ENCODE measurements around the gene WDR41.
"Not testable (repeated sequence)": the region's sequence is repeated elsewhere in the genome, so short reads cannot be mapped to it uniquely, and the experiment has no call there.

Gene WDR41

GRCh38 chr5:77491783-77492652, at the start of gene WDR41:
Gene WDR41 (minus strand): TSS chr5:77492316. CDS start chr5:77492220, 96 bp downstream.
- peak; percentile 81 to 84 for DNase-seq

- no peak for DNase-seq
Observed at GRCh38 chr5:77531297-77531696, 39.2 kb upstream of the WDR41 start.

- DNase-seq, result no peak
Observed at GRCh38 chr5:77518304-77518703, 26.2 kb upstream of the WDR41 start.

- no peak for DNase-seq
Observed at GRCh38 chr5:77514457-77514856, 22.3 kb upstream of the WDR41 start.

GRCh38 chr5:77513321-77513720, 21.2 kb upstream of the WDR41 start:
- DNase-seq, result no peak

- DNase-seq, result not testable (repeated sequence)
Observed at GRCh38 chr5:77501132-77501531, 9.0 kb upstream of the WDR41 start.

- DNase-seq, result no peak
Observed at GRCh38 chr5:77499973-77500372, 7.9 kb upstream of the WDR41 start.

- DNase-seq, result no peak
Observed at GRCh38 chr5:77499441-77499840, 7.3 kb upstream of the WDR41 start.

GRCh38 chr5:77498952-77499351, 6.8 kb upstream of the WDR41 start:
- no peak for DNase-seq

GRCh38 chr5:77494935-77495334, 2.8 kb upstream of the WDR41 start:
- no peak for DNase-seq

- no peak for DNase-seq
Observed at GRCh38 chr5:77492653-77493000, 511 bp upstream of the WDR41 start.

GRCh38 chr5:77490741-77491344, 1.3 kb downstream of the WDR41 start:
- DNase-seq, result not testable (repeated sequence)

- no peak for DNase-seq
Observed at GRCh38 chr5:77486344-77486962, 5.7 kb downstream of the WDR41 start.

GRCh38 chr5:77483682-77484081, 8.4 kb downstream of the WDR41 start:
- DNase-seq, result no peak

GRCh38 chr5:77475041-77475440, 17.1 kb downstream of the WDR41 start:
- not testable (repeated sequence) for DNase-seq

- not testable (repeated sequence) for DNase-seq
Observed at GRCh38 chr5:77468875-77469274, 23.2 kb downstream of the WDR41 start.

- no peak for DNase-seq
Observed at GRCh38 chr5:77463905-77464304, 28.2 kb downstream of the WDR41 start.

- DNase-seq, result no peak
Observed at GRCh38 chr5:77461287-77461686, 30.8 kb downstream of the WDR41 start.

GRCh38 chr5:77454123-77454522, 38.0 kb downstream of the WDR41 start:
- DNase-seq, result no peak

- DNase-seq, result no peak
Observed at GRCh38 chr5:77452351-77452750, 39.8 kb downstream of the WDR41 start.

- no peak for DNase-seq
Observed at GRCh38 chr5:77449981-77450380, 42.1 kb downstream of the WDR41 start.

- no peak for DNase-seq
Observed at GRCh38 chr5:77449277-77449676, 42.8 kb downstream of the WDR41 start.

GRCh38 chr5:77448831-77449230, 43.3 kb downstream of the WDR41 start:
- no peak for DNase-seq

GRCh38 chr5:77444356-77444755, 47.8 kb downstream of the WDR41 start:
- no peak for DNase-seq
